Peyer's patch (tissue), 4 donors: ENCODE data around the gene DIPK1B. TPM values are rescaled to one million over a fixed set of nuclear protein-coding genes. Genes with fewer than 3 reads are reported as not detected.

Source experiments
- DNase-seq, 3 donors: peaks; one replicate each; pipeline ENCODE4 v3.0.0-alpha.2; 2017 to 2019
- H3K27ac ChIP-seq, 4 donors: fragments of 200-600 bp; sonication (generic); one replicate each; pipeline ENCODE4 v1.5.1; 2016 to 2019
- H3K27me3 ChIP-seq, 2 donors: fragments of 200-600 bp; sonication (generic); one replicate each; pipeline ENCODE4 v1.5.1; 2019
- H3K36me3 ChIP-seq, 3 donors: fragments of 200-600 bp; sonication (generic); one replicate each; pipeline ENCODE4 v1.5.1; 2016 to 2019
- H3K4me1 ChIP-seq, 4 donors: fragments of 200-600 bp; sonication (generic); one replicate each; pipeline ENCODE4 v1.5.1; 2016 to 2019
- H3K4me3 ChIP-seq, 4 donors: fragments of 200-600 bp; sonication (generic); 1 replicate in 3 of 4; 2 replicates in 1 of 4; pipeline ENCODE4 v1.5.1; 2016 to 2019; ENCODE audit warnings: mild to moderate bottlenecking in 1 of 4
- H3K9me3 ChIP-seq, 4 donors: fragments of 200-600 bp; sonication (generic); one replicate each; pipeline ENCODE4 v1.5.1; 2016 to 2019; ENCODE audit warnings: mild to moderate bottlenecking in 1 of 4
- CTCF ChIP-seq, 6 experiments: fragments of 450-650 bp in 4 of 6; fragments of 200-600 bp in 2 of 6; sonication (generic) in 1 of 6; IDR thresholded peaks; one replicate each; pipeline ENCODE4 v1.5.1; 2017 to 2019; ENCODE audit warnings: antibody characterized with exemption in 6 of 6, mild to moderate bottlenecking in 3 of 6, moderate library complexity in 1 of 6
- POLR2A ChIP-seq, 2 donors: fragments of 450-650 bp; IDR thresholded peaks; one replicate each; pipeline ENCODE4 v1.5.1; 2017; ENCODE audit warnings: antibody characterized with exemption in 2 of 2, mild to moderate bottlenecking in 2 of 2, moderate library complexity in 2 of 2
- total RNA-seq, 4 donors: library from RNA; depleted of rRNA; stranded (reverse); fragments of >200 nt; gene quantifications; one replicate each; pipeline ENCODE4 v1.1.0, GENCODE V29; 2016

Gene DIPK1B
- total RNA-seq, 4 donors from 2014 or later, result 0.70 to 5.8 (median 2.6) TPM

- peaks cover 0 to 52% (median 0%) of the 10 kb centered on the region in 3 donors for H3K36me3 ChIP-seq
- DNase-seq, result no peak
Measured at GRCh38 chr9:136722093-136722968, 10.0 kb downstream of the DIPK1B start.

GRCh38 chr9:136722969-136723356 is 10.6 kb downstream of the DIPK1B start:
- H3K27me3 ChIP-seq, result no peaks in the 10 kb centered on the region
- no peaks in the 10 kb centered on the region for H3K9me3 ChIP-seq
- no peak for TF ChIP-seq POLR2A (IDR thresholded peaks at IDR 0.05)
- peaks cover 3 to 51% (median 24%) of the 10 kb centered on the region in 4 donors for H3K4me1 ChIP-seq
- no peak overlapping the region for H3K4me3 ChIP-seq
- peaks cover 0 to 52% (median 0%) of the 10 kb centered on the region in 3 donors for H3K36me3 ChIP-seq
- no peak overlapping the region for H3K27ac ChIP-seq
- DNase-seq, result no peak

More at GRCh38 chr9:136722093-136722968, 10.0 kb downstream of the DIPK1B start:
- H3K27ac ChIP-seq, result no peak overlapping the region
- TF ChIP-seq CTCF (IDR thresholded peaks at IDR 0.05) (no peak), POLR2A (IDR thresholded peaks at IDR 0.05) (no peak)
- H3K4me1 ChIP-seq, result peaks cover 3 to 51% (median 24%) of the 10 kb centered on the region in 4 donors
- no peak overlapping the region for H3K4me3 ChIP-seq
- H3K9me3 ChIP-seq, result no peaks in the 10 kb centered on the region
- H3K27me3 ChIP-seq, result no peaks in the 10 kb centered on the region

GRCh38 chr9:136723362-136723976 is 11.1 kb downstream of the DIPK1B start:
- Histone ChIP-seq H3K27ac (no peak overlapping the region), H3K9me3 (no peaks in the 10 kb centered on the region), H3K4me1 (peaks cover 3 to 48% (median 25%) of the 10 kb centered on the region in 4 donors), H3K27me3 (no peaks in the 10 kb centered on the region), H3K4me3 (no peak overlapping the region), H3K36me3 (peaks cover 0 to 52% (median 0%) of the 10 kb centered on the region in 3 donors)
- DNase-seq, result no peak
- TF ChIP-seq POLR2A (IDR thresholded peaks at IDR 0.05) (no peak), CTCF (IDR thresholded peaks at IDR 0.05) (no peak)

GRCh38 chr9:136723989-136724388 is 11.6 kb downstream of the DIPK1B start:
- no peak for DNase-seq
- Histone ChIP-seq H3K36me3 (peaks cover 0 to 52% (median 0%) of the 10 kb centered on the region in 3 donors), H3K9me3 (no peaks in the 10 kb centered on the region)

GRCh38 chr9:136724772-136725171 is 12.4 kb downstream of the DIPK1B start:
- Histone ChIP-seq H3K36me3 (peaks cover 0 to 52% (median 0%) of the 10 kb centered on the region in 3 donors), H3K9me3 (no peaks in the 10 kb centered on the region), H3K4me1 (peaks cover 0 to 44% (median 19%) of the 10 kb centered on the region in 4 donors), H3K4me3 (no peak overlapping the region), H3K27me3 (no peaks in the 10 kb centered on the region), H3K27ac (no peak overlapping the region)
- no peak for DNase-seq
- TF ChIP-seq CTCF (IDR thresholded peaks at IDR 0.05) (no peak), POLR2A (IDR thresholded peaks at IDR 0.05) (no peak)

More at GRCh38 chr9:136723989-136724388, 11.6 kb downstream of the DIPK1B start:
- H3K4me1 ChIP-seq, result peaks cover 3 to 48% (median 25%) of the 10 kb centered on the region in 4 donors
- H3K27me3 ChIP-seq, result no peaks in the 10 kb centered on the region
- TF ChIP-seq POLR2A (IDR thresholded peaks at IDR 0.05) (no peak), CTCF (IDR thresholded peaks at IDR 0.05) (no peak)
- no peak overlapping the region for H3K4me3 ChIP-seq
- H3K27ac ChIP-seq, result no peak overlapping the region

GRCh38 chr9:136725612-136726011 is 13.2 kb downstream of the DIPK1B start:
- H3K4me3 ChIP-seq, result peak overlapping the region in 2 of 4 donors; percentile 83 to 86
- H3K27ac ChIP-seq, result no peak overlapping the region
- no peaks in the 10 kb centered on the region for H3K27me3 ChIP-seq
- peak in 1 of 3 donors; percentile 46 for DNase-seq
- no peaks in the 10 kb centered on the region for H3K9me3 ChIP-seq
- H3K4me1 ChIP-seq, result peaks cover 0 to 35% (median 16%) of the 10 kb centered on the region in 4 donors
- TF ChIP-seq POLR2A (IDR thresholded peaks at IDR 0.05) (no peak), CTCF (IDR thresholded peaks at IDR 0.05) (no peak)
- H3K36me3 ChIP-seq, result peaks cover 0 to 52% (median 0%) of the 10 kb centered on the region in 3 donors
